ENCODE results near the gene ACOX2. TPM values are rescaled to one million over a fixed set of nuclear protein-coding genes. Genes with fewer than 3 reads are reported as not detected.

Gene ACOX2
- total and polyA plus RNA-seq, 2 of the 13 experiments (the other 11 are each of a cell fraction or from before 2014, with no cell fraction given) = 42.6 to 98.5 TPM

GRCh38 chr3:58564054-58564453 lies 27.1 kb upstream of the ACOX2 start (continued):
- no peak for TF ChIP-seq FUBP1 (CRISPR knock-in tag; IDR thresholded peaks at IDR 0.05; ENCODE audit: borderline replicate concordance)
- TF ChIP-seq CTCF (CRISPR knock-in tag; IDR thresholded peaks at IDR 0.05) = no peak
- TF ChIP-seq ZNF230 (CRISPR knock-in tag; IDR thresholded peaks at IDR 0.05) = no peak
- TF ChIP-seq RCOR2 (CRISPR knock-in tag; IDR thresholded peaks at IDR 0.05) = no peak
- TF ChIP-seq ZSCAN12 (CRISPR knock-in tag; IDR thresholded peaks at IDR 0.05) = no peak
- no peak for TF ChIP-seq MAFF (IDR thresholded peaks at IDR 0.05; ENCODE audit: low read depth, low read length)

GRCh38 chr3:58563386-58564035 lies 26.5 kb upstream of the ACOX2 start:
- in situ Hi-C loops (cut with HindIII; ENCODE audit: extremely low pct_ligation_motif_present, low pct_unique_long_range_greater_than_20kb) = no loop called here
- 70% methylated on average over 4 of the region's 6 CpGs for WGBS (ENCODE audit: low lambda C conversion rate)
- no peak for TF ChIP-seq ARID5B (CRISPR knock-in tag; IDR thresholded peaks at IDR 0.05)
- TF ChIP-seq KLF13 (CRISPR knock-in tag; IDR thresholded peaks at IDR 0.05) = no peak
- no peak for TF ChIP-seq ZNF260 (CRISPR knock-in tag; IDR thresholded peaks at IDR 0.05; ENCODE audit: borderline replicate concordance, low read depth)
- peak; percentile 45; the same call in 1 of the 2 replicates for TF ChIP-seq FOSL2 (CRISPR knock-in tag; IDR thresholded peaks at IDR 0.05)
- no peak for TF ChIP-seq GMEB2 (CRISPR knock-in tag; IDR thresholded peaks at IDR 0.05; ENCODE audit: low read depth)
- TF ChIP-seq TEAD3 (CRISPR knock-in tag; optimal IDR thresholded peaks at IDR 0.05; ENCODE audit: borderline replicate concordance) = peak; percentile 40
- no peak for TF ChIP-seq ZNF556 (CRISPR knock-in tag; IDR thresholded peaks at IDR 0.05; ENCODE audit: borderline replicate concordance)

More at GRCh38 chr3:58563386-58564035, 26.5 kb upstream of the ACOX2 start:
- H3K27me3 ChIP-seq (ENCODE audit: control insufficient read depth in 1 of 2, insufficient read depth in 2 of 2, low read length in 2 of 2) = no peaks in the 10 kb centered on the region
- H3K9ac ChIP-seq (ENCODE audit: insufficient read depth, low read depth, low read length) = no peak overlapping the region
- H3K79me2 ChIP-seq (ENCODE audit: insufficient read depth, low read length) = no peaks in the 10 kb centered on the region
- intact Hi-C loops (cut with micrococcal nuclease; ENCODE audit: unreplicated experiment) = no loop called here
- no peaks in the 10 kb centered on the region for H3K9me3 ChIP-seq (ENCODE audit: low read length)
- no peaks in the 10 kb centered on the region for H4K20me1 ChIP-seq (ENCODE audit: insufficient read depth, low read length)
- FAIRE-seq = peak; percentile 63
- H3K4me1 ChIP-seq (ENCODE audit: insufficient read depth, low read length) = peaks cover 62% of the 10 kb centered on the region
- H2AFZ ChIP-seq (ENCODE audit: low read length) = no peak overlapping the region
- H3K4me2 ChIP-seq (ENCODE audit: low read depth, low read length) = no peak overlapping the region
- H3K4me3 ChIP-seq (replicated peaks in 1 of 3; ENCODE audit: insufficient read depth in 1 of 3, low read depth in 2 of 3, low read length in 3 of 3) = no peak overlapping the region
- no TSS peak for BruUV-seq (replicated peaks)
- DNase-seq (ENCODE audit: low spot score) = peak; percentile 53
- CTCF ChIA-PET (ENCODE audit: low intra/inter-chr PET ratio, low total read pairs) = no interaction called here
- no peaks in the 10 kb centered on the region for H3K36me3 ChIP-seq (replicated peaks in 1 of 2; ENCODE audit: control insufficient read depth in 1 of 2, insufficient read depth in 2 of 2, low read length in 2 of 2)
- H3K27ac ChIP-seq (ENCODE audit: extremely low read length, insufficient read depth, low read length) = no peak overlapping the region
- POLR2A ChIA-PET = interaction anchor here (0.6 to 1.8 kb wide), 3 partner anchors 26 to 27 kb away, joined by 3 to 7 read pairs (median 3); partner anchors contain the start of gene ACOX2
- ATAC-seq = peak; percentile 46
